NOMO-1 (cell line): ENCODE results near the gene C16orf86.

ENCODE experiments used
- DNase-seq, 2 experiments: peaks; one replicate each; lab custom pipeline; 2025; ENCODE audit not compliant: unreplicated experiment in 2 of 2; lab: John Stamatoyannopoulos, UW

The C16orf86 gene

DNA sequence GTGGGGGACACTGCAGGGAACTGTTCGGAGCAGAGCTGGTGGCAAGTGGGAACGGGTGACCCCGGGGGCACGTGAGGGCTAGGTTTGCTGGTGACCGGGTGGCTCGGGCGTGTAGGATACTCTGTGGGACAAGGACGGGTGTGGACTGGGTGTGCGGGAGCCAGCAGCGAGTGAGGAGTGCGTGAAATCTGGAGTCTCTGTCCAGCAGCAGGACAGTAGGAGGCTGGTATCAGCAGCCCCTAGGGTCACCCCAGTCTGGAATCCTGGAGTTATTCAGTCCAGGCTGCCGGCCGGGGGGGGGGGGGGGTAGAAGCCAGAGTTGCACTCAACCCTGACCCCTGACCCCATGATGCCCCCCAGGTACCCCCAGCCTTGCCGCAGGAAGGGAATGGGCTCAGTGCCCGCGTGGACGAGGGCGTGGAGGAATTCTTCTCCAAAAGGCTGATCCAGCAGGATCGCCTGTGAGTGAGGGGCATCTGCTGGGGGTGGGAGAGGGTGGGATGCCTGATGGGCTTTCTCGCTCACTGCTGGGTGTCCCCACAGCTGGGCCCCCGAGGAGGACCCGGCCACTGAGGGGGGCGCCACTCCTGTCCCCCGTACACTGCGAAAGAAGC, 12.7 kb upstream of the C16orf86 start:
- no peak for DNase-seq

DNA sequence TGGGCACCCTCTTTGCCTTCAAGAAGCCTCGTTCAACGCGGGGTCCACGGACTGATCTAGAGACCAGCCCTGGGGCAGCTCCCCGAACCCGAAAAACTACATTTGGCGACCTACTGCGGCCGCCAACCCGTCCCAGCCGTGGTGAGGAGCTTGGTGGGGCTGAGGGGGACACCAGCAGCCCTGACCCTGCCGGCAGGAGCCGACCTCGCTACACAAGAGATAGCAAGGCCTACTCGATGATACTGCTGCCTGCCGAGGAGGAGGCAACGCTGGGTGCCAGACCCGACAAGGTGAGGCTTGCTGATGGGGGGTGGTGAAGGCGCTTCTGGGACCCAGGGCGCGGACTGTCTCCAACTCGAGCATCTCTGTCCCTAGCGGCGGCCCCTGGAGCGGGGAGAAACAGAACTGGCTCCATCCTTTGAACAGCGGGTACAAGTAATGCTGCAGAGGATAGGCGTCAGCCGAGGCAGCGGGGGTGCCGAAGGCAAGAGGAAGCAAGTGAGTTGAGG, 12.2 kb upstream of the C16orf86 start:
- DNase-seq: no peak

DNA sequence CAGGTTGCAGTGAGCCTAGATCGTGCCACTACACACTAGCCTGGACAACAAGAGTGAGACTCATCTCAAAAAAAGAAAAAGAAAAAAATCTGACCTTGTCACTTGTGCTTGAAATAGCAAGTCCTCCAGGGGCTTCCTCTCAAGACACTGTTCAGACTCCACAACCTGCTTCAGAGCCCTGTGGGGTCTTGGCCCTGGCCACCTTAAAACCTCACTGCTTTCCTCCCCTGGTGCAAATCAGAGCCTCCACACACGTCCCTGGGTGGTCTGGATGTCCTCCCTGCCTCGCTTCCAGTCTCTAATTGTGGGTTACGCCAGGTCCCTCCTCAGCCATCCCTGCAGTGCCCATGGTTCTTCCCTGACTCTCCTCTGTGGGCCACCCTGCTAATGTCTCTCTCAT, 11.3 kb upstream of the C16orf86 start:
- DNase-seq: no peak

DNA sequence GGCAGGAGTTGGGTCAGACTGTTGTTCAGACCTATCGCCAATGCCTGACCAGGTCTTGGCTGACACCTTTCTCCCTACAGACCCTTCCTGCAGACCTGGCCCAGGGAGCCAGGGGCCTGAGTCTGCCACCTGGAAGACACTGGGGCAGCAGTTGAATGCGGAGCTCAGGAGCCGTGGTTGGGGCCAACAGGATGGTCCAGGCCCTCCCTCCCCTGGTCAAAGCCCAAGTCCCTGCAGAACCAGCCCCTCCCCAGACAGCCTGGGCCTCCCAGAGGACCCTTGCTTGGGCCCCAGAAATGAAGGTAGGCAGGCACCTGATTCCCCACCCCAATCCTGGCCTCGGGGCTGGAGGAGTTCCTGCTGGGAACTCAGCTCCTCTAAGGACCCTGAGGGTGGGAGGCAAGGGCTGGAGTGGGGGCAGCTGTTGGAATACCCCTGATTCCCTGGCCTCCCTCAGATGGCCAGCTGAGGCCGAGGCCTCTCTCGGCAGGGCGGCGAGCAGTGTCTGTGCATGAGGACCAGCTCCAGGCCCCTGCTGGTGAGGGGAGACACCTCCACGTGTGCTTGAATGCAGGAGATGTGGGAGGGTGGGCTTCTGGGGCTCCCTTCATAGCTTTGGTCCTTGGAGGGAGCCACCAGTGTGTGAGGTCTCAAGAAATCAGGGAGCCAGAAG, 10.1 kb upstream of the C16orf86 start:
- DNase-seq: no peak

DNA sequence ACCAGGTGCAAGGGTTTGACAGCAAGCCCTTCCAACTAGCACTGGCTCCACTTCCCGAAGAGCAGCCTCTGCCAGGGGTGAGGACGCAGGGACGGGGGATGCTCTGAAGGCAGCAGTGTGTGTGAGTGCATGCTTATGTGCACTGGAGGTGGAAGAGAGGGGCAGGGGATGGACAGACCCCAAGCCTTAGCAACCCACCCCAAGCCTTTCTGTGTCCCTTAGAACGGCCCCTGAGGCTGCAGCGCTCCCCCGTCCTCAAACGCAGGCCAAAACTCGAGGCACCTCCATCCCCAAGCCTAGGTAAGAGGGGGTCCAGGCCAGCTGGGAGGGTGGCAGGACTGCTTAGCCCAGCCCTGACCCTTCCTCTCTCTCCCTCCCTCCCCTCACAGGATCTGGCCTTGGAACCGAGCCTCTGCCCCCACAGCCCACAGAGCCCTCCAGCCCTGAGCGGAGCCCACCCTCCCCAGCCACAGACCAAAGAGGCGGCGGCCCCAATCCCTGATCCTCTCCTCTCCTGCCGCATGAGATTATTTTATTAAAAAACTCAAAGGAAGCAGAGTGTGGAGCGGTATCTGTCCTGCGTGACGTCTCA, 9.5 kb upstream of the C16orf86 start:
- DNase-seq: no peak

DNA sequence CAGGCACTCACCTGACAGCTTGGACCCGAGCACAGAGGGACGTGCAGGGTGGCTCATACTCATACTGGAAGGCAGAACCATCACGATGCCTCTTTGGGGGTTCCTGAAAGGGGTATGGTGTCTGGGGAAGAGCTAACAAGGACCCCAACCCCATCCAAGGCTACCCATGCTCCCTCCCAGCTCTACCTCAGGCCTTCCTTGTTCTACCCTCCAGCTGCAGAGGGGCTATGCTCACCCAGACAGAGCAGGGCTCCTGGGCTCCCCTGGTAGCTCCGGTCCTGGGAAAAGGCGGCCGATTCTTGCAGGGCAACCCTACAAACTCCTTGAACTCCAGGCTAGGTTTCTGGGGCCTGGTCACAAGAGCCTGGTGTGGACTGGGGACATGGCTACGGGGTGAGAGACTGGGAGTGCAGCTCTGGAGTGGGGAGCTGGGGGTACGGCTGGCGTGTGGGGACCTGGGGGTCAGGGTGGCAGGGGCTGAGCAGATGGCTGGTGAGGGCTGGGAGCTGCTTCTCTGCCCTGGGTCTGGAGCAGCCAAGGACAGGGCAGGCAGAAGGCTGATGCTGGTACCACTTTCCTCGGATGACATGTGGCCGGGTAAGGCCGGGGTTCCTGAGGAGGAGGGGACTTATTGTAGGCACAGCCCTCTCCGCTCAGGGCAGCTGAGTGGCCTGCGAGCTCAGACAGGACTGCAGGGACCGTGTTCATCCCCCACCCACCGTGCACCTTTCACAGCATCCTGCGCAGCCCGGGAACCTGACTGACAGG, 8.7 kb upstream of the C16orf86 start:
- DNase-seq: no peak

DNA sequence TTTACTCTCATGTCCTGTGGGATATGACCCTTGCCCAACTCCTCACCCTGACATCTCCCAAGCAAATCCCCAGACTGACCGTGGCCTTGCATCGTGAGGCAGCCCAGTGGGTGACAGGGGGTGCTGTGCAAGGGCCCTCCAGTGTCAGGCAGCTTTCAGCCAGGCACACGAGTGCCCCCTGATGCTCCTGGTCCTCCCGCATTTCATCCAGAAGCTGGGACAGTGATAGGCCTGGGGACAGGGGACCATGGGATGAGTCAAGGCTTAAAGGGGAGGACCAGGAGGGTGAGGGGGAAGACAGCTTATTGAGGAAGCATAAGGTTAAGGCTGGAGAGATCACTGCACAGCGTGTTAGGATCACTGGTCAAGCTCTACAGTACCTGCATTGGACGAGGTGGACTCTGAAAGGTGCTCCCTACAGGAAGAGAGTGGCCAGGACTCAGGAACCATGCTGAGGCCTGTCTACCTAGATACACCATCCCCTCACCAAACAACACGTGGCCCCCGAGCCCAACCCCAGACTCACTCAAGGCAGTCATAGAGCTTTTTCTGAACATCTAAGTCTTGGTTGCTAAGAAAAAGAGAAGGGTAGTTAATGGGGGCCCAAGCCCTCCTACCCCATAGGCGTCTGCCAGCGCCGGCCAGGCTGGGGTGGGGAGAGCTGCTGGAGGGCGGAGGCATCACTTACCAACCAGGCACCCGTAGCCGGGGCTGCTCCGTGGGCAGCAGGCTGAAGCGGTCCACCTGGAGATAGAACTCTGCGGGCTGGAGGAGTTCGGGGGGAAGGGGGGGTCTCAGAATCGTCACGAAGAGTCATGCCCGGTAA, 7.6 kb upstream of the C16orf86 start:
- no peak for DNase-seq

DNA sequence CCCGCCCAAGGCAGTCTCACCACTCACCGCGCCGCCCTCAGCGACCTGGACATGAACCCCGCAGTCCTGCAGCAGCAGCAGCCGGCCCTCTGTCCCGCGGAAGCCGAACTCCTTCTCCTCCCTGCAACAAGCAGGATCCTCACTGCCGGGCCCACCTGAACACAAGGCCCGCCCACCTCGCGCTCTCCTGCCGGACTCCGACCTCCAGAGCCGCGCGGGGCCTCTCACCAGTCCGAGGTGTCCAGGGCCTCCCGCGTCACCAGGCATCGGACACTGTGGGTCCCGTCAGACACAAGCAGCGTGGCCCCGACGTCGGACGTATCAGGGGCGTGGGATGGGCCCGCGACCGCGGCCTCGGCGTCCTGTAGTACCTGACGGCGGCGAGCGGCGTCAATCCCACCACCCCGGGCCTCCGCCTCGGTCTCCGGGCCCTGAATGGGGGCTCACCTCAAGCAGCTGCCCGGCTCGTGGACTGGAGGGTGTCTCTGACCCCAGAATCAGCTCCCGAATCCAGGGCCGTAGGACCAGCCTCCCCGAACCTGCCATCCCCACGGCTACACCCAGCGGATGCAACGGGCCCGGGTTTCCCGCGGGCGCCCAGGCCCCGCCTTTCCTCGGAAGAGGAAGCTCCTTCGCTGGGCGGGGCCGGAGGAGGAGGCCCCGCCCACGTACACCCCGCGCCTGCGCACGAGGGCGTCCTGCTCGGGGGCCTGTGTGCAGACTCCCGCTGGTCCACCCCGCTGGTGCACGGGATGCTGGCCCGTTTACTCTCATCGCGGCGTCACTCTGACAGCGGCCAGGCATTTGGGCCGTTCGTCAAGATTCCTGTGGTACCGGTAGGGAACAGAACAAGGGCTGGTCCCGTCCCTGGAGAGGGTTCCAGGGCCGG, 6.7 kb upstream of the C16orf86 start, which contains the start of gene ACD:
ACD (minus strand) TSS at position 586 of the 889 bp plus-strand sequence; CDS start at position 546, 40 bp downstream.
- peak; percentile 73 to 87 for DNase-seq

DNA sequence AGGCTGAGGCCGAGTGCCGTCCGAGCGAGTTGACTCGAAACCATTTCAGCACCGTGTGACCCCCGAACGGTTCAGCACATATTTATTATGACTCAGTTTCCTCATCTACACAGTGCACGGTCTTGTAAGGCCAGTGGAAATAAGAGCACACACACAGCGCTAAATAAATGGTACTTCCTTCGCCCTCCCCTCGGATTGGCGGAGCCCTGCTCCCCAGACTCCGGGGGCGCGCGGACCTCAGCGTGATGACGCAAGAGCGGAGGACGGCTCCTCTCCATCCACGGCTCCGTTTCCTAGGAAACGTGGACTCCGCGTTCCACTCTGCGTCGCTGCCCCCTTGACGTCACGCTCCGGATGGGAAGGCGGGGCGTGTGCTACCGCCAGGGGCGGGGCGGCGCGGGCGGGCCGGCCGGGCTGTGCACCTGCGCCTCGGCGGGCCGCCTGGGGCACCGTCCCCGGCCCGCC, 6.0 kb upstream of the C16orf86 start, which contains the start of gene PARD6A:
PARD6A (plus strand) TSS at position 397 of the 465 bp plus-strand sequence. CDS start 79 bp downstream, outside the sequence.
- DNase-seq: peak; percentile 94

DNA sequence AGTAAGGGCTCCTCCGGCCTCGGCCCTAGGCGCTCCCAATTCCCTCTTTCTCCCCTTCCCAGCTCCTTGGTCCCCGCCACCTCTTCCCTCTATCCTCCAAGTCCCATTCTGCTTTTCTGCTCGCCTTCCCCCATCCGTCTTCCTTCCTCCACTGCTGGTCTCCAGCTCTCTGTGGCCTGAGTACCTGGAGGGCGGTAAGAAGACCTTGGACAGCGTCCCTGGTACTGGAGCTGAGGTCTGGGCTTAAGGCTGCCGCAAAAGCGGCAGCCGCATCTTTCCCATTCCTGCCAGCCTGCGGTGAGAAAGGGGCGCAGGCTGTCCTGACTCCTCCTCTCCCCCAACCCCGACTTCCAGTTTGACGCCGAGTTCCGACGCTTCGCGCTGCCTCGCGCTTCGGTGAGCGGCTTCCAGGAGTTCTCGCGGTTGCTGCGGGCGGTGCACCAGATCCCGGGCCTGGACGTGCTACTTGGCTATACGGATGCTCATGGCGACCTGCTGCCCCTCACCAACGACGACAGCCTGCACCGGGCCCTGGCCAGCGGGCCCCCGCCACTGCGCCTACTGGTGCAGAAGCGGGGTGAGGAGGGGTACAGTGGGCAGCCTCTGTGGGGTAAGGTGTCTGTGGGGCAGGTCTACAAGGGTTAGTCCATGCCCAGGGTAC, 5.4 kb upstream of the C16orf86 start:
- peak in 1 of 2 experiments; percentile 20 for DNase-seq

DNA sequence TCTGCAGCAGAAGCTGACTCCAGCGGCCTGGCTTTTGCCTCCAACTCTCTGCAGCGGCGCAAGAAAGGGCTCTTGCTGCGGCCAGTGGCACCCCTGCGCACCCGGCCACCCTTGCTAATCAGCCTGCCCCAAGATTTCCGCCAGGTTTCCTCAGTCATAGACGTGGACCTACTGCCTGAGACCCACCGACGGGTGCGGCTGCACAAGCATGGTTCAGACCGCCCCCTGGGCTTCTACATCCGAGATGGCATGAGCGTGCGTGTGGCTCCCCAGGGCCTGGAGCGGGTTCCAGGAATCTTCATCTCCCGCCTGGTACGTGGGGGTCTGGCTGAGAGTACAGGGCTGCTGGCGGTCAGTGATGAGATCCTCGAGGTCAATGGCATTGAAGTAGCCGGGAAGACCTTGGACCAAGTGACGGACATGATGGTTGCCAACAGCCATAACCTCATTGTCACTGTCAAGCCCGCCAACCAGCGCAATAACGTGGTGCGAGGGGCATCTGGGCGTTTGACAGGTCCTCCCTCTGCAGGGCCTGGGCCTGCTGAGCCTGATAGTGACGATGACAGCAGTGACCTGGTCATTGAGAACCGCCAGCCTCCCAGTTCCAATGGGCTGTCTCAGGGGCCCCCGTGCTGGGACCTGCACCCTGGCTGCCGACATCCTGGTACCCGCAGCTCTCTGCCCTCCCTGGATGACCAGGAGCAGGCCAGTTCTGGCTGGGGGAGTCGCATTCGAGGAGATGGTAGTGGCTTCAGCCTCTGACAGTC, 4.5 kb upstream of the C16orf86 start:
- no peak for DNase-seq

DNA sequence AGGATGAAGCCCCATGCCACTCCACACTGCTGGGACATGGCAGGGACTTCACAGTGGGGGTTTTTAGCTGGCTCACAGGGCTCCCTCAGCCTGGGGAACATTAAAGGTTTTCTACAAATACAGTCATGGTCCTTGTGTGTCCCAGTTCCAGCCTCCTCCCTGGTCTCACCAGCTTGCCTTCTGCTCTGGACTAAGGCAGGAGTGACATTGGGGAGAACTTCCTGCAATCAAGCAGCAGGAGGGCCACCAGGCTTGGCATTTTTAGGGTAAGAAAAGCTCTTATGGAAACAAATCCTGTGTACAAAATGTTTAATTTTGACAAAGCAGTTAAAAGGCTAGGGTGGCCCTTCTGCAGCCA, 4.0 kb upstream of the C16orf86 start:
- no peak for DNase-seq

DNA sequence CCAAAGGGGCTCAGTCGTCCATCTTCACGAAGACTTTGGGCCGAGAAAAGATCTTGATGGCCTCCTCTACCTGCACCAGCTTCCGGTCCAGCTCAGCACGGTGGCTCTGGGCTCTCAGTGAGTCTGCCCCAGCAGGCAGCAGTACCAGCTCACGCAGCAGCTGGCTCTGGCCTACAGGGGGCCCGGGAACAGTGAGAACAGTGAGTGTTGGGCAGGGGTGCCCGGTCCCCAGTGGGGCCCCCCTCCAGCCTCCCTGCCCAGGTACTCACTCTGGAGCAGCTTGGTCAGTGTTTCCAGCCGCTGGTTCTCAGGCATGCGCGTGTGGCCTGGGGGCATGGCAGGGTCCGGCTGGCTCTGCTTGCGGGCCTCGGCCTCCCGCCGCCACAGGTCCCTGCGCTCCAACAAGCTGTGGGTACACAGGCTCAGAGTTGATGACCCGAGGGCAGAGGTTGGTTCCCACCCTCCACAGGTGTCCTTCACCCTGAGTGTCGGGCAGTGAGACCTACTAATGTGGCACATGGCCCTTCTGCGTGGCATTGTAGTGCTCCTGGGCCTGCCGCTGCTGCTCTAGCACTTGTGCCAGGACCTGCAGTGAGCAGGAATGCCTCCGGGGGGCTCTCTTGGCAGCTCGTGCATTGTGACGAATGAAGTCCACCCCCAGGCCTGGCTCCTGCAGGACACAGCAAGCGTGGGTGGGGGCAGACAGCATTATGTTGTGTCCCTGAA, 3.3 kb upstream of the C16orf86 start:
- no peak for DNase-seq

DNA sequence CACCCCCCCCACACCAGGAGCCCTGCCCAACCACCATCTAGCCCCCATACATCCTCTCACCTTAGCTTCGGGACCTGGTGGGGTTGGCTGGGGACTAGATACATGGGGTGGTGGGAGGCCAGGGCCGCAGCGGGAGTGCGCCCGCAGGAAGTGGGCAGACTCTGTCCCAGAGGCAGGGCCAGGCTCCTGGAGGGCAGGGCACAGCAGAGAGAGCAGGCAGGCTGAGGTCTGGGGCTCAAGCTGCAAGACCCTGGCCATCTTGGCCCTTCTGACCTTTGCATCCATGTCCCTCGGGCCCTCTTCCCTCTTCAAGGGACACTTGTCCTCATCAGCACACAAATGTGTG, 2.8 kb upstream of the C16orf86 start:
- no peak for DNase-seq

DNA sequence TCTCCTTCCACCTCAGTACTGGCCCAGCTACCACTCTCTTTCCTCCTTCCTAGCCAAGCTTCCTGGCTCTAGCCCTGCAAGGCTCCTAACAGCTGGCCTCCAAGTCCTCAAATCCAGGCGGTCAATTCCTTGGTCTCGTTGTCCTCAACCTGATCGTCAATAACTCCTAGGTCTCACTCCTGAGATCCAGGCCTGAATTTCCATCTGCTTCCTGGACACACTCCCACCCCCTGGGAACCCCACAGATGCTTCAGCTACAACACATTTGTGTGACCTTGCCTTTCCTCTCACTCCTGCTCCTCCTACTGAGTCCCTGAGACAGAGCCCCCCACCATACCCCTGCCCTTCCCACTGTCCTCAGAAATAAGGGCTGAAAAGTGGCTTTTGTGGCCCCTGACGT, 2.4 kb upstream of the C16orf86 start:
- no peak for DNase-seq

DNA sequence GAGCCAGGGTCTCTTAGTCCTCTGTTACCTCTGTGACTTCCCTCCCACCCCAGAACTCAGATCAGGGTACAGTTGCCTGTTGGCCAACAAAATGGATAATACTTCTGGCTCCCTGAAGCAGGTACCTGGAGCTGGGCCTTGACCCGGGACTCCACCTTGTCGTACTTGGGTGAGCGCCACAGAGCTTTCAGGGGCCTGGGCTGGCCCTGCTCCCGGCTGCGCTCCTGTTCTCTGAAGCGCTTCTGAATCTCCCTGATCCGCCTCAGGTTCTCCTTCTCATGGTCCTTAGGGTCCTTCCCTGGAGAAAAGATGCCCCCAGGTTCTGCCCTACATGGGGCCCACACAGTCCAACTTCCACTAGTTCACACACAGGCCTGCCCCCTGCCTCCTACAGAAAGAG, 1.7 kb upstream of the C16orf86 start:
- no peak for DNase-seq

DNA sequence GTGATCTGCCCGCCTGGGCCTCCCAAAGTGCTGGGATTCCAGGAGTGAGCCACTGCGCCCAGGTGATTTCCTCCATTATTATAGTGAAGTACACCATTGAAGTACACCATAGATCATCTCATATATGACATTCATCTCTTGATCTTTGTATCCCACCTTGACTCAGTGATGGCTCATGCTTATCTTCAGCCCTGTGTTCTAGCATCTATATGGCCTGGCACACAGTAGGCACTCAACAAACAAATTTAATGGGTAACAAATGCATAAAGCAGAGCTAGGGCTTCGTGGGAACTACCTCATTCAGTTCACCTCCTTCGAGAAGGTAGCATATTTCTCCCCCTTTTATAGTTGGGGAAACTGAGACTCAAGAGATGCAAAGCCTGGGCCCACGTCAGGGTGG, 1.0 kb upstream of the C16orf86 start:
- no peak for DNase-seq
